ENCODE results near the gene NALCN.
A peak's percentile ranks its signal among the peaks of the same experiment; 100 is the strongest.

The NALCN gene

DNA sequence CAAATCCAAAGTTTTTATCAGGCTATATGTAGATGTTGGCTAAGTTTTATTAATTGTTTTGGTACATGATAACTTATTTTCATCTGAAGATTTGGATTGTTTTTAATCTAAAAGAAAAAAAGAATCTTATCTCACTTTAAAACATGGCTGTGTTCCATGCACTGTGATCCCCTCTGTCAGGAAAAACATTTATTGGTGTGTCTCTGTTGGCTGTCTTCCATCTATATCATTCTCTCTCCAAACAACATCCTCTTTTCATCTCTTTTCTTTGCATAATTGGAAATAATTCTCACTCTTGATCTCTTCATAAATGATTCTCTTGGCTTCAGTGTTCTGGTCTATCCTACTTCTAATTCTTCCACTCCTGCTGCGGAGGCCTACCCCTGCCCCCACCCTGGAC is 4.2 kb downstream of the NALCN start:
- DNase-seq = no peak

DNA sequence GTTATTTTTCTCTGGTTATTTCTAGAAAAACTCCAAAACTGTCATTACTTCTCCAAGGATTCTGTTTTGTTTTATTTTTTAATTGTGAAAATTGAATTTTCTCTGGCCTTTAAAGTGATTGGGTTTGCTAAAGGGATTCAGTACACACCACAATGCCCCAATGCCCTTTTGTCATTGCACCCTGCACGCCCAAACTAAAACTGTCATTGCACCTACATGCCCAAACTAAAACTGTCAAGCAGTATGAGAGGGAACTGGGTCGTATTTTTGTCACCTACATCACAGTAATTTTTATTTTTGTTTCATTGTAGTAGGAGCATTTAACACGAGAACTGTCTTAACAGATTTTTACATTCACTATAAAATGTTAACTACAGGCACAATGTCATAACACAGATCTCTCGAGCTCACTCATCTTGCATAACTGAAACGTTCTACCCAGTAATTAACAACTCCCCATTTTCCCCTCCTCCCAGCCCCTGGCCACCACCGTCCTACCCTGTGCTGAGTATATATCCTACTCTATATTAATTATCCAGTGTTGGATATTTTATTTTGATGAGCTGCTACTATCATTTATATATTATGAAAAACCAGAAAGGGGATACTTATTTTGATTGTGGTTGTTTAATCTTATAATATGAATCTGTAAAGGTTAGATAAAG is 7.2 kb downstream of the NALCN start:
- DNase-seq = no peak

DNA sequence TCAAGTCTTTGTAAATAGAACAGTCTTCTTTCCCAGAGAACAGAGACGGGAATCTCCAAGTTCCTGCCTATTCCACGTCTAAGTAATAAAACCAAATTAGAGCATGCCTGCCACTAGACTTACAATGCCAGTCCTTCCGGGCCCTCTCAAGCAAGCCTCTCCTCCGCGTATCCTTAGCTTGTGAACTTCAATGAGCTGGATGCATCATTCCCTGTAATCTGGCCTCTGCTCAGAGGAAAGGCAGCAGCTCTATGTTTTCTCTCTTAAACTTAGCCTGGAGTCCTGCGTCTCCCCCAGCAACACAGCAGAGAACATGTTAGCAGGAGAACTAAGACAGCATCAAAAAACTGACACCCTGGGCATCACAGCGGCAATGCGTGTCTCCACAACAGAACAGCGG is 8.2 kb downstream of the NALCN start:
- no peak for DNase-seq

DNA sequence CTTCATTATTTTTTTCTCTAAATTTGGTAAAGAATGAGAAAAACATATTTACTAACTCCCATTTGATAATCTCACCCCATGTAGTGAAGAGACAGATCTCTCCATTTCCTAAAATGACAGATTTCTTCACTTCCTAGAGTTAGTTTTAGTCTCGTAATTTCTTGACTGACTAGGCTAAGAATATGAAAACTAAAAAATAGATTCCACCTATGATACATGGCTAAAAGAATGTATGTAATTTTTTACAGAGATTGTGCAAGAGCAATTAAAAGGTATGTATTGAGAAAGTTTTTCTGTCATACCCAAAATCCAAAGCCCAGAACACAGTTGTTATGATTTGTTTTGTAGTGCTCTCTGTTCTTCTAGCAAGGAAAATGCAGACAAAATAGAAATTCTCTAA is 9.5 kb downstream of the NALCN start:
- DNase-seq = no peak

DNA sequence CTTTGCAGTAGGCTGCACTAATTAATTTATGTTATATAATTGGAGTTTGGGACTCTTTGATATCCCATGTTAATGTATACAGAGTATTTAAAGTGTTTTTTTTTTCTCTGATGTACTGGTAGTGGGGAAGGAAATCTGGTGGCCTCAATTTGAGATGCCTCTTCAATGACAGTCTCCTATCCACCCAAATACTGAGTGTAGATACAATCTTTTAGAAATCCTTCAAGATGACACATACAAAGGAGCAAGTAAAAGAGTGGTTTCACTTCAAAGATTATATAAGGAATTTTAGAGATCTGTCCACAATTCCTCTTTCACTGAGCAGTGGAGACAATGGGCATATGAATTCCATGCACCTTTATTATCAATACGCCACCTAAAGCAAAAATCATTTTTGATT is 15.1 kb downstream of the NALCN start:
- DNase-seq = no peak

DNA sequence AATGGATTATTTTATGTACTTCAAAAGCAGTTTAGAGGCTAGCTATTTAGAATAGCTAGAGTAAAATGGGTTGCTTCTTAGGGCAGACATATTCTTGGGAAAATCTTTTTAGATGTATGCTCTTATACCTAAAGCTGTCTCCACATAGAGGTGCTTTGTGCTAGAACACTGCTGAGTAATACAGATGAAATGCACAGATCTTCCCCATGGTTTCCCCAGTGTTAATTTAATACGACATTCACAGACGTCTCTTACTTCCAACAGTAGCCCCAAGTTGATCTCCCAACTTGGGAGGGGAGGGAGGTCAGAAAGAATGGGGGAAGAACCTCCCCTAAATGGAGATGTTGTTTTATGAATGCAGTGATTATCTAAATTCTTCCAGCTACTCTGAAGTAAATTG is 16.9 kb downstream of the NALCN start:
- DNase-seq = no peak

DNA sequence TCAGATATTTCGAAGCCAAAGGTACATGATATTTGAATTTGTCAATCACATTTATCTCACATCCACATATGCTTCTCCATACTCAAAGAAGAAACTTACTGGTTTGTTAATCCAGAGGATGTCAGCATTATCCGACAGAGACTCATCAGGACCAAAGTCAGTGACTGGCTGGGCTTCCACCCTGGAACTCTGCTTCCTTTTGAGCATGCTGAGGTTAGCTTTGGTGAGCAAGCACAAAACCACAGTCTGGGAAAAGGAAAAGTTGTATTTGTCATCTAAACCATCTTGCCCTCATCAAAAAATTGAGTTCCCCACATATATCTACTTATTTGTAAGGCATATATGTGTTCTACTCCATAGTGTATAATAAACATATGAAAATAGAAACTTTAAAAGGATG is 17.4 kb downstream of the NALCN start:
- no peak for DNase-seq

DNA sequence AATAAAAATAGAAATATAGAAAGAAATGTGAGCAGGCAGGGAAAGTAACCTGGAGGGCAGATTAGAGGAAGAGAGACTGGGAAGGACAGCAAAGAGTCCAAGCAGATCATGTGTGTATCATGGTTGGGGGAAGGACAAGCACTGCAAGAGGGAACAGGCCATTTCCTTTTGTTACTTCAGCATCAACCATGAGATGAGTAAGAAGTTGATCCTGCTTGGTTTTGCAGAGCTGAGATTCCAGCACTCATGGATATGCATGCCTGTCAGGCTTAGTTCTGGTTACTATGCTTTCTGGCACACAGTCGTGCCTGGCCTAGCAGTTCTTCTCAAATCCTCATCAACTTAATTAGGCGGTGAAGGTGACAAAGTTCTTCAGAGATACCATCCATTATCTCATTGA is 18.1 kb downstream of the NALCN start:
- DNase-seq = no peak

DNA sequence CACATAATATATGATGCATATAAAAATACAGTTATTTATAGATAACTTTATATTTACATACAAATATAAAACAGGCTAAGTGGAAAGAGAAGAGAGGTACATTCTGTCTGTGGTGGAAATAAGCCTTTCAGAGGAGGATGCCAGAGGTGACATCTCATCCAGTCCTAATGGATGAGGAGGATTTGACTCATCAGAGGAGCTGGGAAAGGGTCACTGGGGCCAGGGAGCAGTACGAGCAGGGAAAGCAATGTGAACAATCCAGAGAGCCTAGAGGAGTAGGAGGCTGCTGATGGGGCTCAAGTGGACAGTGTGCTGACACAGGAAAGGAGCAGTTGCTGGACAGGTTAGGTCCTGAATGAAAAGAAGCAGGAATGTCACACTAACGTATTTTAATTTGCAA is 18.6 kb downstream of the NALCN start:
- DNase-seq = no peak

DNA sequence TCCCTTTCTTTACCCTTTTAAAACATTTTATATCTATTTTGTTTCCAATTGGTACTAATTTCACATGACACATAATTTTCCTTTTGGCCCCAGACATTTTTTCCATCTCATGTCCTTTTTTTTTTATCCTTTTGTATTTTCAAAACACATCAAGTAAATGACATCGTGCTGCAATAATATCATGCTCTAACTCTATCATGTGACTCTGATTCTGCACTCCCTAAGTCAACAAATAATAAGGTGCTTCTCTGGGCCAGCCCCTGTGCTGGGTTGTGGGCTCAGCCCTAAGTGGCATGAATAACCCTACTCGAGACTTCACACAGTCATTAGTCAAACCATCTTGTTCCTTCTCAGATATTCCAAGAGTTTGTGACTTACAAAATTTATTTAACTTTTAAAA is 21.7 kb downstream of the NALCN start:
- DNase-seq = peak; percentile 24

DNA sequence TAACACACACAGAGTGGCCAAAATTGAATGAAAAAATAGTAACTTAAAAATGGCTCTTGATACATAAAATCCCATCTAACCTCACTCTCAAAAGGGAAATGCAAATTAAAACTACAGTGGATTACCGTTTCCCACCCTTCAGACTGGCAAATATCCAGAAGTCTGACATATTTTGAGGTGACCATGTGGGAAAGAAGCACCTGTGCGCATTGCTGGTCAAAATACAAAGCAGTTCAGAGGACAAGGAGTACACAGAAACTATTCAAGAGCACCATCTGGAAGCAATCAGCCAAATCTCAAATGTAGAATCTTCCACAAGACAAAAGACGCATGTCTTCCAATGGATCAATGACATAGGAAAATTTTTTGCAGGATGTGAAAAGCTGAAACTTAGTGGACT is 23.2 kb downstream of the NALCN start:
- no peak for DNase-seq

DNA sequence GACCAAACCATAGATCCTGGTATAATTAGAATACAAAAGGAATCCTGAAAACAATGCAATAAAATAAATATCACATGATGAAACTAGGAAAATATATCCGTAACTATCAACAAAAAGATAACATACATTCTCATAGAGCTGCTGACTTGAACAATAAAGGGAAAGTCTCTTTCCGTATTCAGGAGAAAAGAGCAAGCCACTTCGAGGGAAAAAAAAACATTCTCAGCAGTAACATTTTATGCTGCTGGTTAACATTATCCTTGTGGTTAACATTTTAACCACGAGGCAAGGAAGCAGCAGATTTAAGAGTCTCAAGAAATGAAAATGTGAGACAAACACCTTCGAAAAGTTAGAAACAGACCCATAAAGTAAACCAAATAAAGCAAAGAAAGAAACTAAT is 25.8 kb downstream of the NALCN start:
- no peak for DNase-seq

DNA sequence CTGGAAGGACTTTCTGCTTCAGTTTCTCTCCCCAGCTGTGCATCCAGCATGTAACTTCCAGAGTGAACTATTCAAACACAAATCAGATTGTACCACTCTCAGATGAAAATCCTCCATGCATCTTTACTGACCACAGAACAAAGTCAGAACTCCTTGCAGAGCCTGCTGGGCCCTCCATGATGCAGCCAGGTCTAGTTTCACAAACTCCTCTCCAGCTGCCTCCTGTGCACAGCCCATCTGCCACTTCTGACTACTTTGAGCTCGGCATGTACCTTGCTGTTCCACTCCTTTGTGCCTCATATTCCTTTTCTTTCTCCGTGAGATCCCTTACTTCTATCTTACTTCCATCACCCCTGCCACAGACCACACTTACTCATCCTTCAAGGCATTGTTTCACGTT is 31.4 kb downstream of the NALCN start:
- DNase-seq = peak; percentile 88

DNA sequence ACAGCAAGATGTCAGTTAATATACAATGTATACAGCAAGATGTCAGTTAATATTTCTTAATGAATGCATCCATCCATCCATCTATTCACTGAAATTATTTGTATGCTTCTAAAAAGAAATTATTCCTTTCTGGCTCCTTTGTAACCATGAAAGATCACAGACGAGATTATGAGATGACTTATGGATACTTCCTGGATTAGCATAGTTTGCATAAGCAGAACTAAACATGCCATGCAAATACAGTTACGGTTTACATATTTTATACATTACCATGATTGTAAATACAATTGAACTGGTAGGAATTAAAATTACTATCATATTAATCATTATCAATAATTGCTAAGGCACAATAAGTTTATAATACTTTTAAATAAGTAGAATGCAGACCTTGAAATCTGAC is 32.7 kb downstream of the NALCN start:
- no peak for DNase-seq

DNA sequence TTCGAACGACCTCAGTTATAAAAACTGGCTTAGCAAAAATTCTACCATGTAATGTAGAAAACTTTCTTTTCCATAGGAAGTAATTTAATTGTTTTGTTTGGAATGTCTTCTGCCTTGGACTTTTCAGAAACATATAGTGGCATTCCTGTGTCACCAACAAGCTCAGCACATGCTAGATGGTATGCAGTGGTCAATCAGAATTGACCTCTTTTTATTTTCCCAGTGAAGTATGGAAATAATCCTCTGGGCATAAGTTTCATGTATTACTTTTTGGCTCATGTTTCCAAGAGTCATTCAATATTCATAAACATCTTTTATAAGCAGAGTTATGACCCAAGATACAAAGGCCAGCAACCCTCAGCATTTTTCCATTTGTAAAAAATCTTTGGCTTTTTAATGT is 33.6 kb downstream of the NALCN start:
- no peak for DNase-seq

DNA sequence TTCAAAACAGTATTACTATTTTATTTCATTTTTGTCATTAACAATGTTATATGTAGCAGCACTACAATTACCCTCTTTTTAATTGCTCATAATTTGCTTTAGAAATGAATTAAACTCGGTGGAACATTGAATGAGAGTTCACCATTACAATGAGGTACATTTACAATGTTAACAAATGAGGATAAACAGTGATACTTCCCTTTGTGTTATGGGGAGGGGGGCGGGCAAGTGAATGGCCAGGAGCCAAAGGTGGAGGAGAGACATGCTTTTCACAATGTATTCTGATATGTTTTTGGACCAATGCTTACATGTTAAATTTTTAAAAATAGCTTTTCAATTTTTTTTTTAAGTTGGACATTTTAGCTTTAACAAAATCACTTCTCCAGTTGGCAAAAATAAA is 34.2 kb downstream of the NALCN start:
- DNase-seq = no peak

DNA sequence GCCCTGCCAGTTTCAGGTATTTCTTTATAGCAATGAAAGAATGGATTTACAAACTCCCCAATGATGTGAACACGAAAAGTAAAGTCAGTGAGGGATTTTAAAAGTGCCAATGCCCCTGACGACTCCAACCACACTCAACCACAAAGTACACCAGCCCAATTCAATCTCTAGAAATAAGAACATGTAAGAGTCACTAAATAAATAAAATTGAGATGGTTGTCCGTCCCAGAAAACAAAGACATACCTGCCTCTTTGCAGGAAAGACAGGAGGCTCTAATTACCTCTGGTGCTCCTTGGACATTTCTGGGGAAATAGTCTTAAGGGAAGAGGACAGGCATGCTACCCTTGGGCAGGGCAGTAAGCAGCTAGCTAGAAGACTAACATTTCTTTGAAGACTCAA is 55.8 kb downstream of the NALCN start:
- DNase-seq = no peak

DNA sequence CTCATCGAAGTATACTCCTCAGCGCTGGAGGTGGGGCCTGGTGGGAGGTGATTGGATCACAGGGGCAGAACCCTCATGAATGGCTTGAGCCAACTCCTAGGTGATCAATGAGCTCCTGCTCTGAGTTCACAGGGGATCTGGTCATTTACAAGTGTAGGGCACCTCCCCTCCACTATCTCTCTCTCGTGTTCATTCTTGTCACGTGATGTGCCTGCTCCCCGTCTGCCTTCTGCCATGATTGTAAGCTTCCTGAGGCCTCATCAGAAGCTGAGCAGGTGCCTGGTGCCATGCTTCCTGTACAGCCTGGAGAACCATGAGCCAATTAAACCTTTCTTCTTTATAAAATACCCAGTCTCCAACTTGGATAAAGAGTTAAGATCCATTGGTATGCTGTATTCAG is 61.4 kb downstream of the NALCN start:
- no peak for DNase-seq

DNA sequence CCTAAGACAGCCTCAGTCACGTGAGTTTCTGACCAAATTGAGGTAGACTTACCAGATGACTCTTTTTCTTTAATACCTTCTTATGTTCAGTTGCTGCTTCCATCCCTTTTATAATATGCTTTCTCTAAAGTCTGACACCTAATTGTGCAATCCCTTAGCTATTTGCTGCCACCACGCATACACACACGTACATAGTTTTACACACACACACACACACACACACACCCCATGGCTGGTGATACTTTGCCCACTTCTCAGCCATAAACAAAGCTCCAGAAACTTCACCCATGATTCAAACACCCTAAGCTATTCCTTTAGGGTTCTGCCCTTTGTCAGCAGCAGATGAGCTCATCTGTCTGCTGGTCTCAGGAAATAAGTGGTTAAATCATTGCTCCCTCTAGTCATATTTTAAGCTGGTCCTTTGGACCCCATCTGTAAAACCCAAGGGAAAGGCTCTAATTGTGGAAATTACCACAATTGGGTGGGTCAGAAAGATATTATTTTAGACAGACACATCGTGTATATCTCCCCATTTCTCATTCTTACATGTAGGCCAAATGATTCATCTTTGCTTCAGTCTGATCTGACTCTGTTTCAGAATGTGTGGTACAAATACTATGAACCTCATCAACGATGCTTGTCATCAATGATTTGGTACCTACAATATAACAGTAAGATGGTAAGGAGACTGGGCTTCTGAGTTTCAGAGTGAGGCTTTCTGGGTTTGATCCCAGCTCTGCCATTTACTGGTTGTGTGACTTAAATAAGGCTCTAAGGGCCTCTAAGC is 69.2 kb downstream of the NALCN start:
- no peak for DNase-seq

DNA sequence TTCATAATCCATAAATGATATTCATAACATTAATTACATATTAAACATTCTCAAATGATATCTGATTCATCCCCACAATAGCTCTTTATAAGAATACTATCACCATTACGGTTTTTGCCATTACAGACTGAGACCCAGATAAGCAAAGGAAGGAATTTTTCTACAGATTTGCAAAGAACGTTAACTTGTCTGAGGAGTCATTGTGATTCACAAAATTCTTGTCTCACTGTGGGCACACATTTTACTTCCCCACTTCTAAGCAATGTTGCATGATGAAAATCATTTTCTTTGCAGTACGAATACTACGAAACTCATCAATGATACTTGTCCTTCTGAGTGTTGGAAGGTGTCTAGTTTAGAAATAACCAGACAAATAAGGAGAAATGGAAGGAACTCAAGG is 70.1 kb downstream of the NALCN start:
- no peak for DNase-seq

DNA sequence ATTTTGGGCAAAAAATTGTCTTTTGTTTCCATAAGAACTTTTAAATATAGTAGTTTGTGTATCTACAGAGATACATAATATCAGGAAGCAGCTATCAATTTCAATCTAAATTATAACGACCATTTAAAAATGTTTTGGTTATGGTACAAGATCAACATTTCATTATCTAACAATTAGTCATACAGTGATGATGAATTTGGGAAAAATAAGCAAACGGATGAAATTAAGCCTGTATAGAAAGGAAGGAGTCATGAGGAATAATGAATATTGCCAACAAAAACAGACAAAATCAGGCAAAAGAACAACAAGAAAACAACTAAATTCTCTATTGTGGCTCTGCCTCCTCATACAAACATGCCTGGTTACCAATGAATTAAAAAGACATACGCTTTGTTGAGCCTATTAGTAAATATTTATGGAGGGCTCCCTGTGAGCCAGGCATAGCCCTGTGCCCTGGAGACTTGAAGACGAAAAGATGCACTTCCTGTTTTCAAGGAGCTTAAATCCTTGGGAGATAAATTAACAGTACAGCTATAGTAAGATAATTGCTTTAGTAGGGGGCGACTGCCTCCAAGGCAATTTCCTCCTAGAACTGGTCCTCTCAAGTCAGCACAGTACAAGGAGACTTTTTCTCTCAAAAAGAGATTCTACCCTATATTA is 73.0 kb downstream of the NALCN start:
- no peak for DNase-seq

DNA sequence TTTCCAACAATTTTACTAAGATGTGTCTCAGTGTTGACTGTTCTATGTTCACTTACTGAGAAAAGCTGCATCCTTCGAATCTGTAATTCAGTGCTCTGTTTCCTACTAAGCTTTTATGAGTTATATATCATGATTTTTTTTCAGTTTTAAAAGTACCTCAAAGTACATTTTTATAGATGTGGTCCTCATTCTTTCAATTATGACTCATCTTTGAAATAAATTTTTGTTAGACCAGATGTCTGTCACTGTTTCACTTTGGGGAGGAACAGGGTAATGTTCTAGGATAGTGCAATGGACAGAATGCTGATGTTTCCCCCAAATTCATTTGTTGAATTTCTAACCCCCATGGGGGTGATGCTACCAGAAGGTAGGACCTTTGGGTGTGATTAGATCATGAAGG is 74.8 kb downstream of the NALCN start:
- no peak for DNase-seq

DNA sequence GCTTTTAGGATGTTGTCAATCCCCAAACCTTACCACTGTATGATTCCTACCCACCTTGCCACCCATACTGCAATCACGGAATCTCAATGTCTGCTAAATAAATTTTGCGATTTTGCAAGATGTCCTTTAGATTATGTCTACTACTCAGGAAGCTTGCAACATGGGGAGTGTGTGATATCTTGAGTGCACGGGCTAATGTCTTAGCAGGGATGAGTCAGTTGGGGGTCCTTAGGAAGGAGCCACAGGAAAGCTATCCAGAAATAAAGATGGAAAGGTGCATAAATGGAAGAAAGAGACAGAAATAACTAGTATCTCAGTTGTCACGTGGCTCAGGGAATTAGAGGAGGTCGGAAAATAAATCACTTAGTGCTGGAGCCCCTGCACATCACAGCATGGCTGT is 77.1 kb downstream of the NALCN start:
- no peak for DNase-seq

DNA sequence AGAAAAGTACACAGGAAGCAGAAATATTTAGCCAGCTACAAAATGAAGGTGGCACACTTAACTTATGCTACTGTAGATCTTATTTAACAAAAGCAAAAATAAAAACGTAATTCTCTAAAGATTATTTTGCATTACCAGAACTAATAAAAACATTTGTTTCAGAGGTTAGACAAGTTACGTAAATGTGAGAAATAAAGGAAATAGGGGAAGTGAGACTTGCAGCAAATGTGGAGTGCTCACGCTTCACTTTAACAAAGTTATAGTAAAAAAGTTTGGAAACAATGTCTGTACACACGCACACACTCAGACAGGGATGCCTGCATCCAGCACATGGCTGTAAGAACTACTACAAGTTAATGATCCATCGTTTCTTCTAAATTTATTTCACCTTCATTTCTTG is 83.7 kb downstream of the NALCN start:
- DNase-seq = no peak

DNA sequence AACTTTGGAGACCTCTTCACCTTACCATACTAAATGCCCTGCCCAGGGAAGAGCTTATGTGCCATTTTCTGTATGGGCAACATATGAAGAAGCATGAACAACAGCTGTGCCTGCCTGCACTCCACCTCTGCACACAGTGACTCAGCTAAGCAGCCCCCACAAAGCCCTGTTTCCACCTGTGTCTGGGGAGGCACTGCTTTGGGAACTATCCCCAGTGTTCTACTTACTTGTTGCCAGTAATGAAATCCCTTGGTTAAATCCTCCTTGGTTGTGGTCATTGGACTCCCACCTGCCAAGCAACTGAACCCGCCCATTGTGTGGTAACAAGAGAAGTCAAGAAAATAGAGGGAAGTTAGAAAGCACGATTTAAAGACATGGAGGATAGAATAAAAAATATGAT is 84.6 kb downstream of the NALCN start:
- peak; percentile 7 for DNase-seq
